ENCODE results near the gene PGS1. TPM values are rescaled to one million over a fixed set of nuclear protein-coding genes. Genes with fewer than 3 reads are reported as not detected.
A peak's percentile ranks its signal among the peaks of the same experiment; 100 is the strongest.

PGS1 gene
- total and polyA plus RNA-seq, 10 of the 15 experiments (the other 5 are each of a cell fraction or from before 2014, with no cell fraction given): 1.3 to 37.6 (median 27.4) TPM

- H3K9ac ChIP-seq (ENCODE audit: control insufficient read depth, insufficient read depth, low read length): peak overlapping the region; percentile 36
- peak; percentile 63; the same call in 1 of the 2 replicates for TF ChIP-seq BACH1 (IDR thresholded peaks at IDR 0.05; ENCODE audit: borderline replicate concordance)
- TF ChIP-seq USF2 (IDR thresholded peaks at IDR 0.05; ENCODE audit: borderline replicate concordance, low read depth, low read length): no peak
- no peak for TF ChIP-seq PRDM15 (CRISPR knock-in tag; IDR thresholded peaks at IDR 0.05)
- TF ChIP-seq, protein P1, sequence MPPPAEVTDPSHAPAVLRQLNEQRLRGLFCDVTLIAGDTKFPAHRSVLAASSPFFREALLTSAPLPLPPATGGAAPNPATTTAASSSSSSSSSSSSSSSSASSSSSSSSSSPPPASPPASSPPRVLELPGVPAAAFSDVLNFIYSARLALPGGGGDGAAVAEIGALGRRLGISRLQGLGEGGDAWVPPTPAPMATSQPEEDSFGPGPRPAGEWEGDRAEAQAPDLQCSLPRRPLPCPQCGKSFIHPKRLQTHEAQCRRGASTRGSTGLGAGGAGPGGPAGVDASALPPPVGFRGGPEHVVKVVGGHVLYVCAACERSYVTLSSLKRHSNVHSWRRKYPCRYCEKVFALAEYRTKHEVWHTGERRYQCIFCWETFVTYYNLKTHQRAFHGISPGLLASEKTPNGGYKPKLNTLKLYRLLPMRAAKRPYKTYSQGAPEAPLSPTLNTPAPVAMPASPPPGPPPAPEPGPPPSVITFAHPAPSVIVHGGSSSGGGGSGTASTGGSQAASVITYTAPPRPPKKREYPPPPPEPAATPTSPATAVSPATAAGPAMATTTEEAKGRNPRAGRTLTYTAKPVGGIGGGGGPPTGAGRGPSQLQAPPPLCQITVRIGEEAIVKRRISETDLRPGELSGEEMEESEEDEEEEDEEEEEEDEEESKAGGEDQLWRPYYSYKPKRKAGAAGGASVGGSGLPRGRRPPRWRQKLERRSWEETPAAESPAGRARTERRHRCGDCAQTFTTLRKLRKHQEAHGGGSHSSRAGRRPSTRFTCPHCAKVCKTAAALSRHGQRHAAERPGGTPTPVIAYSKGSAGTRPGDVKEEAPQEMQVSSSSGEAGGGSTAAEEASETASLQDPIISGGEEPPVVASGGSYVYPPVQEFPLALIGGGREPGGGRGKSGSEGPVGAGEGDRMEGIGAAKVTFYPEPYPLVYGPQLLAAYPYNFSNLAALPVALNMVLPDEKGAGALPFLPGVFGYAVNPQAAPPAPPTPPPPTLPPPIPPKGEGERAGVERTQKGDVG (CRISPR knock-in tag; IDR thresholded peaks at IDR 0.05): no peak
- TF ChIP-seq RAD51 (IDR thresholded peaks at IDR 0.05): no peak
- no peak for TF ChIP-seq BRCA1 (IDR thresholded peaks at IDR 0.05; ENCODE audit: low read depth, low read length)
- peak; percentile 87 to 91 for TF ChIP-seq BHLHE40 (IDR thresholded peaks at IDR 0.05; ENCODE audit: borderline replicate concordance in 1 of 2, low read depth in 2 of 2, low read length in 1 of 2)
- TF ChIP-seq ZNF274 (IDR thresholded peaks at IDR 0.05; ENCODE audit: insufficient read depth, insufficient read length): no peak
- TF ChIP-seq, protein P2, sequence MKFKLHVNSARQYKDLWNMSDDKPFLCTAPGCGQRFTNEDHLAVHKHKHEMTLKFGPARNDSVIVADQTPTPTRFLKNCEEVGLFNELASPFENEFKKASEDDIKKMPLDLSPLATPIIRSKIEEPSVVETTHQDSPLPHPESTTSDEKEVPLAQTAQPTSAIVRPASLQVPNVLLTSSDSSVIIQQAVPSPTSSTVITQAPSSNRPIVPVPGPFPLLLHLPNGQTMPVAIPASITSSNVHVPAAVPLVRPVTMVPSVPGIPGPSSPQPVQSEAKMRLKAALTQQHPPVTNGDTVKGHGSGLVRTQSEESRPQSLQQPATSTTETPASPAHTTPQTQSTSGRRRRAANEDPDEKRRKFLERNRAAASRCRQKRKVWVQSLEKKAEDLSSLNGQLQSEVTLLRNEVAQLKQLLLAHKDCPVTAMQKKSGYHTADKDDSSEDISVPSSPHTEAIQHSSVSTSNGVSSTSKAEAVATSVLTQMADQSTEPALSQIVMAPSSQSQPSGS (IDR thresholded peaks at IDR 0.05; ENCODE audit: low read length): peak; percentile 86
- no peak for TF ChIP-seq PAX8 (IDR thresholded peaks at IDR 0.05)
- TF ChIP-seq ETV6 (conservative IDR thresholded peaks at IDR 0.05 in 1 of 2, IDR thresholded peaks at IDR 0.05 in 1 of 2; ENCODE audit: borderline replicate concordance in 1 of 2, low read depth in 1 of 2): no peak
- TF ChIP-seq KDM1A (IDR thresholded peaks at IDR 0.05; ENCODE audit: borderline replicate concordance): no peak
Observed at GRCh38 chr17:78356101-78356713, 22.2 kb upstream of the PGS1 start.

More at GRCh38 chr17:78356101-78356713, 22.2 kb upstream of the PGS1 start:
- ChIA-PET RAD21 (ENCODE audit: unreplicated experiment) (interaction anchor here (0.8 to 2.0 kb wide), 17 partner anchors 9 to 105 kb away, joined by 3 to 12 read pairs (median 5); no protein-coding TSS in a partner anchor), SMC1A (ENCODE audit: uncharacterized antibody, unreplicated experiment) (interaction anchor here (0.6 to 1.4 kb wide), 10 partner anchors 28 to 100 kb away, joined by 3 to 13 read pairs (median 3); no protein-coding TSS in a partner anchor), CTCF (interaction anchor here (0.6 to 1.6 kb wide), 13 partner anchors 12 to 105 kb away, joined by 3 to 7 read pairs (median 3); no protein-coding TSS in a partner anchor), POLR2A (interaction anchor here (0.5 to 1.5 kb wide), 9 partner anchors 11 to 228 kb away, joined by 3 to 15 read pairs (median 4); no protein-coding TSS in a partner anchor)
- intact Hi-C loops (cut with micrococcal nuclease; ENCODE audit: unreplicated experiment): loop anchor here (2.0 kb wide), 1 partner anchor 39 kb away; no protein-coding TSS in a partner anchor
- H3K27me3 ChIP-seq (replicated peaks in 1 of 2; ENCODE audit: control insufficient read depth in 2 of 2, insufficient read depth in 2 of 2, low read length in 1 of 2): peaks cover 0 to 3% of the 10 kb centered on the region in 2 experiments; a peak in 1 of 4 replicates
- H2AFZ ChIP-seq (ENCODE audit: control insufficient read depth, low read depth, low read length): no peak overlapping the region
- H3K4me2 ChIP-seq (ENCODE audit: control insufficient read depth, insufficient read depth): peak overlapping the region; percentile 73
- in situ Hi-C loops (cut with MboI): no loop called here
- 1% methylated on average over 16 of the region's 16 CpGs for WGBS (ENCODE audit: insufficient coverage, insufficient replicate concordance, low lambda C conversion rate, missing lambda C conversion rate)
- H3K79me2 ChIP-seq (ENCODE audit: control insufficient read depth, insufficient read depth, low read length): peaks cover 8% of the 10 kb centered on the region
- H3K4me1 ChIP-seq (ENCODE audit: control insufficient read depth, insufficient read depth, low read length): peaks cover 43% of the 10 kb centered on the region
- H3K9me3 ChIP-seq (replicated peaks; ENCODE audit: control insufficient read depth, insufficient read depth, low read length): no peaks in the 10 kb centered on the region
- DNase-seq (ENCODE audit: low read depth, low spot score) (peak; percentile 97), ATAC-seq (peak; percentile 66), FAIRE-seq (peak; percentile 99)
- peak overlapping the region; percentile 34; the same call in 1 of the 2 replicates for H3K4me3 ChIP-seq
- H3K27ac ChIP-seq (ENCODE audit: control insufficient read depth, insufficient read depth): peak overlapping the region; percentile 78
- no peaks in the 10 kb centered on the region for H4K20me1 ChIP-seq (ENCODE audit: control insufficient read depth, insufficient read depth)
- no peaks in the 10 kb centered on the region; a peak in 1 of 4 replicates for H3K36me3 ChIP-seq (ENCODE audit: control insufficient read depth in 2 of 2, insufficient read depth in 2 of 2, low read length in 1 of 2)
- BruUV-seq (replicated peaks): no TSS peak
